Hypothalamus (tissue), 51 donors: ENCODE data around the gene PTPMT1.

ENCODE experiments used
- DNase-seq, 51 donors: peaks; one replicate each; lab custom pipeline; 2025; lab: John Stamatoyannopoulos, UW

PTPMT1 gene

DNA sequence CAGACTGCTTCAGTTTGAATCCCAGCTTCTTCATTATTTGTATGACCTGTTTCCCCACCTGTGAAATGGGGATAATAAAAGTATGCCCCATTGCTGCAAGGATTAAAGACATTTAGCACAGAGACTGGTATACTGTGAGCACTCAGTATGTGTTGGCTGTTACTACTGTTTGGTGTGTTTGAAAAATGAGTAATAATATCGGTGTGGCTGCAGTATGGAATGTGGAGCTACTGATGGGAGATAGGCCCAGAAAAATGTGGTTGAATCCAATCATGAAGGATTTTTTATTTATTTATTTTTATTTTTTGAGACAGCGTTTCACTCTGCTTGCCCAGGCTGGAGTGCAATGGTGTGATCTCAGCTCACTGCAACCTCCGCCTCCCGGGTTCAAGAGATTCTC, 37.9 kb downstream of the PTPMT1 start:
- DNase-seq = no peak

- DNase-seq = no peak
Measured at GRCh38 chr11:47605921-47606320, 40.5 kb downstream of the PTPMT1 start.

GRCh38 chr11:47606731-47607130, 41.3 kb downstream of the PTPMT1 start:
- DNase-seq = no peak

- DNase-seq = peak in 2 of 51 donors; percentile 22 to 28
Measured at GRCh38 chr11:47607380-47607779, 42.0 kb downstream of the PTPMT1 start.

DNA sequence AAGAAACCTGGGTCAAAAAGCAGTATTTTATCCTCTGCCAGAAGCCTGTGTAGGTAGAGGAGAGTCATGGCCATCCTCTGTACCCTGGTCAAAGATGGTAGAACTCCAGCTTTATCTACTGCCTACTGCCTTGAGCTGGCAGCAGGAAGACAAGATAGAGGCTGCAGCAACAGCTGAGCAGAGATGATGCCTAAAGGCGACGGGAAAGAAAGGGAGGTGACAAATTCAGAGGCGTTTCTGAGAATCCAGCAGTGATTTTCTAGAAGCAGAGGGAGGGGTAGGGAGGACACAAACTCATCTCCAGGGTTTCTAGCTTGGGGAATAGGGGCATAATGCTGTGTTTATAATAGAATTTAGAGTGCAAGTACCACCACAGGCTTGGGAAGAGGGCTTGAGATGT, 44.3 kb downstream of the PTPMT1 start:
- peak in 2 of 51 donors; percentile 23 to 36 for DNase-seq

GRCh38 chr11:47611348-47611794, 46.0 kb downstream of the PTPMT1 start:
- DNase-seq = peak in 9 of 51 donors; percentile 20 to 46 (median 26)

DNA sequence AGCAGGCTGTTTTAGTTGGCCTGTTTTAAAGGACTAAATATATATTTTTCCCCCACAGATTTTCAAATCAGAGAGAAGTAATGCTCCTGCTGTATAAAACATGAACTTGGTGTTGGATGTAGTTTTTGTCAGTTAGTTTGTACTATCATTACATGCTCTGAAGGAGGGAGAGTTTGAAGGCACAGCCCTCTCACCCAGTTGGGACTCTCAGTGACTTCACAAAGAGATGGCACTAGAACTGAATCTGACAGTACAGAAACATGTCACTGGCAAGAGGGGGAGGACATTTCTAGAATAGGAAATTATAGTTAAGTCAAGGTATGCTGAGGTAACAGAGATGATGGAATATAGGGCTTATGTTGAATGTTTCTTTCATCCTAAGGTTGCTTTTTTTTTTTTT, 49.9 kb downstream of the PTPMT1 start:
- DNase-seq = no peak

GRCh38 chr11:47616726-47617416, 51.5 kb downstream of the PTPMT1 start:
- peak in 20 of 51 donors; percentile 3 to 67 (median 40) for DNase-seq

DNA sequence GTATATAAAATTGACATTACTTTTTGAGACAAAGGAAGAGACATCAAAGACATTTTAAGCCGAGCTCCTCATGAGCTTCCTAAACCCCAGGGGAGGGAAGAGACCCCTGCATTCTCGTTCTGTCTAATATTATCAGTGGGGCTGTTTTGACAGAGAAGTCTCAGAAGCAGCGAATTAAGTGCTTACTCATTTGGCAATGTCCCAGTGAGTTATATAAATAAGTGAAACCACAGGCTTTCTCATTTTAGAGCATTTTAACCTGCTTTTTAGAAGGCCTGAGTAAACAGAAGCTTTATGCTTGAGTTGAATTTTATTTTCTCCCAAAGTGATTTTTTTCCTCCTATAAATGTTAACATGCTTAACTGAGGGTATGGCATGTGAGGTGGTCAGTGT, 52.0 kb downstream of the PTPMT1 start:
- DNase-seq = no peak

DNA sequence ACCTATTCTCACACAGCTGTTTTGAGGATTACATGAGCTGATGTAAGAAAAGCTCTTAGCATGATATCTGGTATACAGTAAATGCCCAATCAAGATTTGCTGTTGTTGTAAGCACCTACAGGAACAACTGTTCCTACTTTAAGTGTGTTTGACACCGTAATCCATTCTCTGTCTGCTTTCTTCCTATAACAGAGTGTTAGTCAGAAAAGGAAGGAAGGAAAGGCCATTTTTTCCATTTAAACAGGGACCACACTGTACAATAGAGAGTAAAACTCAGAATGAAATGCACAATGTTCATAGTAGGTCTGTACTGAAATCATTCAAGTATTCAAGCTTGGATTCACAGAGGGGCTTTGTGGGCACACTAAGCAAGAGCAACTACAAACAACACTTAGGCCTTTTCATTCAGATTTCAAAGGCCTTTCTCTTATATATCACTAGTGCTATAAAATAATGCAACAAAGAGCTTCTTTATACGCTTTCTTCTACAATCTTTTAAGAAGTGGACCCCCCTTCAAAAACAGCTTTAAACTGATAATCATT, 55.5 kb downstream of the PTPMT1 start:
- DNase-seq = no peak
